GM18507 (cell line): Measurements from ENCODE around the gene MAD1L1.

Experiments used
- DNase-seq: peaks from one replicate; pipeline ENCODE4 v3.0.0; 2011; ENCODE audit warnings: low read depth; ENCODE audit not compliant: insufficient read length; ENCODE audit errors: extremely low spot score
- FAIRE-seq: peaks from 2 replicates; lab custom pipeline; 2011; peaks lifted over from hg19 to GRCh38; lab: Jason Lieb, UNC

MAD1L1 gene

DNA sequence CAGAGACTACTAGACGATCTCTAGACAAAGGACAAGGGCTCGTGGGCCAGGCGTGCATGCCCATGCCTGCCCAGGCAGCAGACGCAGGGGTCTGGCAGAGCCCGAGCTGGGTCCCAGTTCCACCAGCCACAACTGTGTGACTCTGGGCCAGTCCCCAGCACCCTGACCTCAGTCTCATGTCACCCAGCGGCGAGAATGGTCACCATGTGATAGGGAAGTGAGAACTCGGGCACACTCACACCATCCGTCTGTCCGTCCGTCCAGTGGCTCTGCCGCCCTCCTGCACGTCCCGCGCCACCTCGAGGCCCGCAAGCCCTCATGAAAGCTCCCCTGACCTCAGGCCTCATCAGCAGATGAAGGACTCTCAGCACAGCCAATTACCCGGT is 282.7 kb downstream of the MAD1L1 start:
- DNase-seq: no peak
- no peak for FAIRE-seq

DNA sequence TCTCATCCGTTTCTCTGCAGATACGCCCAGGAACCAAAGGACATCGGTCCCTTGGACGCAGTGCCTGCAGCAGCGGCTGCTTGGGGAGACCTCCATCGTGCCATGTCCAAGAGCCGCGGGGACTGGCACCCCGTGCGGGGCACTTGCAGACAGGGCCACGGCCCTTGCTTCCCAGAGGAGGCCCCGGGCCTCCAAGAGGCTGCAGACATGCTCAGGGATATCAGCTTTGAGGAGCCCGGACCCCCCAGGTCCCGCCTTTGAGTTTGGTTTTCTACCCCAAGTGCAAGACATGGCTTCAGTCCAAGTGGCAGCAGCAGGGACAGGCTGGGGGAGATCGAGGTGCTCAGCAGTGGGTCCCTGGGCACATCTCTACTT is 283.1 kb downstream of the MAD1L1 start:
- no peak for FAIRE-seq
- DNase-seq: no peak

DNA sequence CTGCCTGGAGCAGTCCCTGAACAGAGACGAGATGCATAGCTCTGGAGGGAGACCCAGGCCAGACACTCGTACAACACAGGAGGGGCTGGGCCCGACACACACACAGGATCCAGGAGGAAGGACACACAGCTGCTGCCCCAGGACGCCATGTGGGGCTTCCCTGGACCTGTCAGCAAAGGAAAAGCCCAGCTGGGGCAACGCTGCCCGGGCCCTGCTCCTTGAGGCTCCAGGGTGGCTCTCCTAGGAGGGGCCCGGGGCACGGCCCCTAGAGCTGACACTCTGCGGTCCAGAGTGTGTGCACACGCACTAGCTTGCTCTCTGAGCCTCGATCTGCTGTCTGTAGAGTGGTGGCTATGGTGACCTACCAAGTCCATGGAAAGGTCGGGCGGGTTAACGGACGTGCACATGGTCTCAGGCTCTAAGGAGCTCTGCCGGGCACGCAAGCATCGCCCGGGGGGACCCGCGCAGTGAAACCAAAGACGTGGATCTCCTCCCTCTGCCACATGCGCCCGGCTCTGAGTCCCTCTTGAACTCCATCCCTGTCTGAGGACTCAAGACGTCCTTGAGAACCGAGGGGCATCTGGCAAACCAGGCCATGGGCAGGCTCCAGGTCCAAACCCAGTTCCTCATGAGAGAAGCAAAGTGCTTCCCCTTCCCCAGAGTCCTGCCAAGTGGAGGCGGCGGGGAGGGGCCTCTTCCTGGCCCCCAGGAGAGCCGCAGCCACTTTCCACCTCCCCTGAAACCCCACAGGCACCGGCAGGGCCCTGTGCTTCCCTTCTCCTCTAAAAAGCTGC is 283.7 kb downstream of the MAD1L1 start:
- DNase-seq (no peak), FAIRE-seq (no peak)

DNA sequence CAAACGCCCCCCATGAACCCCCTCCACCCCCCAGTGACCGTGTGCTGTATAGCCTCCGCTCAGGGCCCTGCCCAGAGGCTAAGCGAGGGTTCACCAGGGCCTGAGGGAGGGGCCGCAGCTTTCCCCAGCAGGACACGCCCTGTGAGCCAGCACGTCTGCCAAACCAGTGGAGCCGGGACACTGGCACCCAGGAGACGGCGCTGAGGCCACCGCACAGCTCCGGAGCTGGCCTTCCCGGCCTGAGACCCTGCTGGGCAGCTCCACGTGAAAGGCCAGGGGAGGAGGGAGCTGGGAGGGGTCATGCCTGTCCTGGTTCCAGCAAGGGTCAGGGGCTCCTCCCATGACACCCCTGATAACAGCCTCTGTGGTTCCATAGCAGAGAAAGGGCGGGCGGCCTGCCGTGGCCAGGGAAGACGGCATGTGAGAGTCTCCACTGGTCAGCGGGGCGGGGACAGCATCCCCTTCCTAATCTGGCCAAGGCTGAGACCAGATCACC is 284.4 kb downstream of the MAD1L1 start:
- DNase-seq: no peak
- no peak for FAIRE-seq

DNA sequence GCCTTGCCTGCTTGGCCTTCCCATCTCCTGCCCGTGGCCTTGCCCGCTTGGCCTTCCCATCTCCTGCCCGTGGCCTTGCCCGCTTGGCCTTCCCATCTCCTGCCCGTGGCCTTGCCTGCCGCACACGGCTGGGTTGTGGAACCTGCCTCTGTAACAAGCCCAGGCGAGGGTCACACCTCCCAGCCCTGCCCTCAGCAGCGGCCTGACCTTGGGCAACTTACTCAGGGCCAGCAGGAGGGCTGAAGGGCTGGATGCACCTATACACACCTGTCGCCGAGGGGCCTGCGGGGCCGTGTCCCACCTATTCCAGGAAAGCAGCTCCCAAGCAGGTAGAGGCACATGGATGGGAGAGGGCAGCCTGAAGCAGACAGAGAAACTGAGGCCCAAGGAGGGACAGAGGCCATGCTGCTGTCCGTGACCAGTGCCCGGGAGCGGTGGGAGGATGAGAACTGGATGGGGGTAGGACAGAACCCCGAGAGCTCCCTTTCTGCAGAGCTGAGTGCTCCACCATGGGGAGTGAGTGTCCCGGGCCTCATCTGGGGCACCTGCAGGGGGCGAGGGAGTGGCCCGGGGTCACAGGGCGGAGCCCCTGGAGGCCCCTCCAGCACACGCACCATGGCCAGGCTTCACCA is 285.0 kb downstream of the MAD1L1 start:
- FAIRE-seq: no peak

DNA sequence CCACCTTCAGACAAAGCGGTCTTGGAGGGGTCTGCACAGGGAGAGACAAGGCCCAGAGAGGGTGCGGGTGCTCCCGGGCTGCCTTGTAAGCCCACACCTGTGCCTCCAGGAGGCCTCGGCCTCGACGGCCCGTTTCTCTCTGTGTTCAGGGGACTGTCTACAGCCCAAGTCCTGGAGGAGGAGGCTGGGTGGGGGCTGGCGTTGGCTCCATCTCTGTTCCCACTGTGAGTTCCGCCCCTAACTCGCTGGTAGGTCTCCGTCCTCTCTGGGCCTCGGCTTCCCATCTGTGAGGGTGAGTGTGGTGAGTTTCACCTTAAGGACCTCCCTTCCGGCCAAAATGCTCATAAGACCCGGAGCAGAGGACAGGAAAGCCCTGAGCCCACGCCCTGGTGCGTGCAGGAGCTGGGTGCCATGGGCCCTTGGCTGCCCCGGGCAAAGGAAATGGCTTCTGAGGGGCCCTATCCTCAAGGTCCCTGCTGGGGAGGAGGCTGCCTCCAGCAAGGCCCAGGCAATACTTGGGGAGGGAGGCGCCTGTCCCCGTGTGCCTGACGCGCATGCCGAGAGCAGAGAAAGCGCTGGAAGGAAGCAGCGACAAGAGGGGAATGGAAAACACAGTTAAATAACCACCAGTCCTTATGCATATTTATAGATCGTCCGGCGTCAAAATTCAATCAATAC is 285.8 kb downstream of the MAD1L1 start:
- no peak for DNase-seq
- FAIRE-seq: no peak

More for the DNA sequence above, 285.0 kb downstream of the MAD1L1 start:
- no peak for DNase-seq

DNA sequence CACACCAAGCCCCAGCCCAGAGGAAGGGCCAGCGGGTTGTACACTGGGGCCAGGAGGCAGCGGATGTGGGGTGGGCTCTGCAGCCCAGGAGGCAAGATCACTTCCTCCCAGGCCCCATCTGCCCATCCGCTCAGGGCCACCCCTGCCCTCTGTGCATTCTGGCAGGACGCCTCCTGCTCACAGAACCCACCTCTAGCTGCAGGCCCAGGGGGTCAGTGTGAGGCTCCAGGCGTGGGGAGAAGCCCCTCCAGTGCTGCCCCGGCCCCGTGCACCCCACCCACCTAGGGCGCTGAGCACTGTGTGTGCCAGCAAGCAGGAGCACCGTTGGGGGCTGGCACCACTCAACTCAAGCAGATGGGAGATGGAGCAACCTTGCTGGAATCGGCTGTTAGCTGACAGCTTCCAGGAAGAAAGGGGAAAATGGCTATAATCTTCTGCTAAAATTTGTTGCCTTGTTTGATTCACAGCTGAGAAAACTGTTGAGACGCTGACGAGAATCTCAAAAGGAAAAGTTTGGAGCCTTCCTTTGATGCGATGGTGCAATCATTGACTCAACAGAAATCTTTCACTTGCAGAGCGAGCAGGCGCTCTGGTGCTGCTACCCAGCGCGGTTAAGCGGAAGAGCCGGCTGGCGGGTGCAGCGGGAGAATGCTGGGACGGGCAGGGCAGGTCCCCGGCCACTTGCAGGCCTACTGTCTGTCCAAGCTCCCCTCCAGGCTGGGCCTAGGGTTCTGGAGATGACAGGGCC is 286.5 kb downstream of the MAD1L1 start:
- no peak for FAIRE-seq

DNA sequence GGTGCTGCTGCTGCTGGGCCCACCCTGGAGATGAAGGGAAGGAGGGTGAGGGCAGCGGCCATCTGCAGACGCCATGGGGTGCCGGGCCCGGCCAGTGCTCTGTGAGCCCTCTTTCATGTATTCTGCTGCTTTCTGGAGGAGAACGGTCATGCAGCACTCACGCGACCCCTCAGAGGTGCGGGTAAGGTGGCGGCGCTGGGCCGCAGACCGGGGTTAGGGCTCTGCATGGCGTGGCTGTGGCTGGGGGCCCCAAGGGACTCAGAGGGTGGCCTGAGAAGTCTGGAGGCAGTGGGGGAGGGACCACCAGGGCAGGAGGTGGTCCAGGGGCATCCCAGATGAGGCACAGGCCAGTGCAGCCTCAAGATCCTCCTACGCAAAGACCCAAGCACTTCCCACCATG is 287.2 kb downstream of the MAD1L1 start:
- FAIRE-seq (no peak), DNase-seq (no peak)

More for the DNA sequence above, 286.5 kb downstream of the MAD1L1 start:
- DNase-seq: no peak

DNA sequence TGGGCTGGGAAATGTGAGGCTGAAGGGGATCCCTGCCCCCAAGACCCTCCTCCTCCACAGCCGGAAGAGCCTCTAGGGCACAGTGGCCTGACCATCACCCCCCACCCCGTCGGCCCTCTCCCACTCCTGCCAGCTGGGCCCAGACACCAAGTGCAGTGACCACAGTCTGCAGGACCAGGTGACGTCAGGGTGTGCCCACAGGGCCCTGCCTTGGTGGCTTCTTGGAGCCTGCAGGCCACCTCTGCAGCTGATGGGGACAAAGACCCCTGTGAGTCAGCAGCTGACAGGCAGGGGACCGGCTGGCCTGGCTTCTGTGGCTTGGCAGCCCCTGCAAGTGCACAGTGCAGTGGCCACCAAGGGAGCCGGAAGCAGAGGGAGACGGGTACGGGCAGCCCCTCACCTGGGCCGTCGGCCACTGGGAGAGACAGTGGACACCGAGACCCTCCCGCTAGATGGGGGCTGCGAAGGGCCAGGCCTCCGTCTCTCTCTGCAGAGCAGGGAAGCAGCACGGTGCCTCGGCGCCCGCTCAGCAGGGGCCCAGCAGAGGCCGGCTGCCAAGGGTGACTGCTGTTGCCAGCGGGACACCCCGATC is 288.0 kb downstream of the MAD1L1 start:
- FAIRE-seq (no peak), DNase-seq (no peak)

DNA sequence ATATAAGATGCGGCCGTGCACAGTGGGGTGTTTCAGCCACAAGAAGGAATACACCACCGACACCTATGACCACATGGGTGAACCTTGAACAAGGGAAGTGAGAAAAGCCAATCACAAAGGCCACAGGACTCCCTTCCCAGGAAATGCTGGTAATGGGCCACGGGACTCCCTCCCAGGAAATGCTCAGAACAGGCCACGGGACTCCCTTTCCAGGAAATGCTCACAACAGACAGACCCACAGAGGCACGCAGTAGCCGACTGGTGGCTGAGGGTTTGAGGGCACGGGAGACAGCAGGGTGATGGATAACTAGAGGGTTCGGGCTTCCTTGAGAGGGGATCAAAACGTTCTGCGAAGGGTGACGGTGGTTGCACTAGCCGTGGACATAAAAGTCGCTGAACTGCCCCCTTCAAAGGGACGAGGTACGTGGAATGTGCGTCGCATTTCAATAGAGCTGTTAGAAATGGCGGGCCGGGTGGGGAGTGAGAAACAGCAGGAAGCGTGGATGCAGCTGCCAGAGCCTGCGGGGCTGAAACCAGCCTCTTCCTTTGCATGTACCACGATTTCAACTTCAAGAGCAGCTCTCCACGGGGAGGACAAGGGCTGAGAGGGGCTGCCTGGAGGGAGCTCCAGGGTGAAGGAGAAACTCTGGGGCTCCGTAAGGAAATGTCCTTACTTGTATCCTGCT is 288.7 kb downstream of the MAD1L1 start:
- FAIRE-seq: no peak
- no peak for DNase-seq

DNA sequence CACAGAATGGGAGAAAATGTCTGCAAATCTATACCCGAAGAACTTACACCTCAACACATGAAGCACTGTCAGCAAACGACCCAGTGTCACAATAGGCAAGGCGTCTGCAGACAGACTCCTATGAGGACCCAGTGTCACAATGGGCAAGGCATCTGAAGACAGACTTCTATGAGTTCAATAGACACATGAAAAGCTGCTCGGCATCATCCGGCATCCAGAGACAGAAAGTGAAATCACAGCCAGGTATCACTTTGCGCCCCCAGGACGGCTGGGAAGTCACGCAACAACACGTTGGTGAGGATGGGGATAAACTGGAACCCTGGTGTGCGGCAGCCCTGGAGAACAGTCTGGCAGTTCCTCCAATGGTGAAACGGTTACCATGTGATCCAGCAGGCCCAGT is 289.4 kb downstream of the MAD1L1 start:
- FAIRE-seq (no peak), DNase-seq (no peak)

DNA sequence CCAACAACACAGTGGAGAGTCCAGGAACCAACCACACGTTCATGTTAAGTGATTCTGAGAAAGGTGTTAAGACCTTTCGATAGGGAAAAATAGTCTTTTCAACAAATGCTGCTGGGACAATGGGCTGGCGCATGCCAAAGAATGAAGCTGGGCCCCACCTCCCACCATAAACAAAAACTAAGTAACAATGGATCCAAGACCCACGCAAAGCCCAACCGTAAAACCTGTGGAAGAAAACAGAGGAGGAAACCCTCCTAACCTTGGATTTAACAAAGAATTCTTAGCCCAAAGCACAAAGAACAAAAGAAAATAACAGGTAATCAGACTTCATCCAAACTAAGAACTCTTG is 289.8 kb downstream of the MAD1L1 start:
- FAIRE-seq: no peak

DNA sequence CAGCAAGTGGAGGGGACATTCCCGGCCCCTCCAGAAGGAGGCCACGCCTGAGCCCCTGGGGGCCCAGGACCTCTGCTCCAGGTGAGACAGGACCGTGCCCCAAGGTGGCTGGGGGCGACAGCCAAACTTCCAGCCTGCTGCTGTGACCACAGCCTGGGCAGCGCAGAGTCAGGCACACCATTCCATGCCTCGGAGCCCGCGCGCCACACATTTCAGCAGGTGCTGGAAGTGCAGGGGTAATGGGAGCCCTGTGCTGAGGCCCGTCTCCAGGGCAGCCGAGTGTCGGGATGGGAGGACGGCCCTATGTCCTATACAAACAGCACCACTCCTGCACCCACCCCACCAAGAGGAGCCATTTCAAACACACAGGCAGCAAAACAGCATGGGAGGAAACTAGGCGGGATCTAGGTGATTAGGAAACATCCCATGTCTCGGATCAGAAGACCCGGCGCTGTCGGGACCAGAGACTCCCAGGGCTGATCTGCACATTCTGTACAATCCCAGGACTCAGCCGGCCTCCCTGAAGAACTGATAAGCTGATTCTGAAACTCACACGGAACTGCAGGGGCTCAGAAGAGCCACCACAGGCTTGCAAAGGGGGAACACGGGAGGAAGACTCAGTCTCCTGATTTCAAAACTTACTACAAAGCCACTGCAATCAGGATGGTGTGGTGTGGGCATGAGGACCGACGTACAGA is 290.4 kb downstream of the MAD1L1 start:
- FAIRE-seq (no peak), DNase-seq (no peak)

More for the DNA sequence above, 289.8 kb downstream of the MAD1L1 start:
- DNase-seq: no peak

DNA sequence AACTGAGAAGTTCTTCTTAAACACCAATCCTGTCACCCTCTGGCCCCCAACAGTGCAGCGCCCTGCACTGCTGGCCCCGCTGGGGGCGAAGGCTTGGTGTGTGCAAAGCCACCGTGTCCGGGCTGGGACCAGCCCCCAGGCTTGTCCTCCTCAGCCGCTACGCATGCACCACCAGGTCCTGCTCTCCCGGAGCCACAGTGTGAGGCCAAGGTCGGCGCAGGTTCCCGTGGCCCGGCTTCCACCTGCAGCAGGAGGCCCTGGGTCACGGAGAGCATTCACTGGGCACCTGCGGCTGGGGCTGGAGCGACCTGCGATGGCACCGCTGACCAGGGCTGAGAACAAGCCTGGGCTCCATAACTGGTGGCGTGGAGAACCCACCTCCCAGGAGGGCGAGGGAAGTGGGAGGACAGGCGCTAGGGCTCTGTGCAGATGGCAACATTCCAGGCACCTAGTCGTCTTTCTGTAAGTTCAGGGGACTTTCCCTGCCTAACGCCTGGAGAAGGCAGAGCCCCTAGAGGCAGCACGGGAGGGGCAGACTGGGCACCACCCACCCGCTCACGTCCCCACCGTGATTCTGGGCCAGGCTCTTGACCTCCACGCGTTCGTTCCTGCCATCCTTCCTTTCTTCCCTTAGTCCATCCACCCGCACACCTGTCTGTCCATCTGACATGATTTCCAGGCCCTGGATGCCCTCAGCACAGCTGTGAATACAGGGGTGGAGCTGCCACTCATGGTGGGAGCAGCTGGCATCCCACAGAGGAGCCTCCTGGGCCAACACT is 291.1 kb downstream of the MAD1L1 start:
- DNase-seq (no peak), FAIRE-seq (no peak)

DNA sequence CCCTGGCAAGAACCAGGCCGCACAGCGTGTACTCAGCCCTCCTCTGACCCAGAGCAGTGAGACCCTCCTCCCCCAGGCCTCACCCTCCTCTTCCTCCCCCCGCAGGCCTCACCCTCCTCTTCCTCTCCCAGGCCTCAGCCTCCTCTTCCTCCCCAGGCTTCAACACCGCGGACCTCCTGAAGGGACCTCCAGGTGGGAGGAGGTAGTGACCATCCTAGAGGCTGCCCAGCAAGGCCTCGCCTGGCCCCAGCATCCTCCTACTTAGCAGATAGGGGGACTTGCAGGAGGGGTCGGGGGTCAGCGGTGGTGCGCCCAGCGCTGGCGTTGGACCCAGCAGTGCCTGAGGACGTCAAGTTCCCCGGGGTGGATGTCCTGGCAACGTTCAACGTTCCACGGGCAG is 291.9 kb downstream of the MAD1L1 start:
- no peak for FAIRE-seq
- DNase-seq: no peak

DNA sequence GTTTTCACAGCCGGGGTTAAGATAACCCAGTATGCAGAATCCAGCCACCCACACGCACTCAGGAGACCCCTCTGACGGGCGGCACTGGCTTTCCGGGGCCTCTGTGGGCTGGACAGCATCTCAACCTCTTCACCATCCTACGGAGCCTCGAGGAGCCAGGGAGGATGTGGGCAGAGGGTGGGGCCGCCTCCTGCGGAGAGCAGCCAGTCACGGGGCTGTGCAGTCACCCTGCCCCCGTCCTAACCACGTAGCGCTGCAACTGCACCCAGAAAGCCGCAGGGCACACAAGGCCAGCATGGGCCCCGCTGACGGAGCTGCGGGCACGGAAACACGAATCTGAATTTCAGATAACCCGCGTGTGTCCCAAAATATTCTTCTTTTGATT is 292.4 kb downstream of the MAD1L1 start:
- DNase-seq (peak; percentile 78), FAIRE-seq (peak; percentile 96)

DNA sequence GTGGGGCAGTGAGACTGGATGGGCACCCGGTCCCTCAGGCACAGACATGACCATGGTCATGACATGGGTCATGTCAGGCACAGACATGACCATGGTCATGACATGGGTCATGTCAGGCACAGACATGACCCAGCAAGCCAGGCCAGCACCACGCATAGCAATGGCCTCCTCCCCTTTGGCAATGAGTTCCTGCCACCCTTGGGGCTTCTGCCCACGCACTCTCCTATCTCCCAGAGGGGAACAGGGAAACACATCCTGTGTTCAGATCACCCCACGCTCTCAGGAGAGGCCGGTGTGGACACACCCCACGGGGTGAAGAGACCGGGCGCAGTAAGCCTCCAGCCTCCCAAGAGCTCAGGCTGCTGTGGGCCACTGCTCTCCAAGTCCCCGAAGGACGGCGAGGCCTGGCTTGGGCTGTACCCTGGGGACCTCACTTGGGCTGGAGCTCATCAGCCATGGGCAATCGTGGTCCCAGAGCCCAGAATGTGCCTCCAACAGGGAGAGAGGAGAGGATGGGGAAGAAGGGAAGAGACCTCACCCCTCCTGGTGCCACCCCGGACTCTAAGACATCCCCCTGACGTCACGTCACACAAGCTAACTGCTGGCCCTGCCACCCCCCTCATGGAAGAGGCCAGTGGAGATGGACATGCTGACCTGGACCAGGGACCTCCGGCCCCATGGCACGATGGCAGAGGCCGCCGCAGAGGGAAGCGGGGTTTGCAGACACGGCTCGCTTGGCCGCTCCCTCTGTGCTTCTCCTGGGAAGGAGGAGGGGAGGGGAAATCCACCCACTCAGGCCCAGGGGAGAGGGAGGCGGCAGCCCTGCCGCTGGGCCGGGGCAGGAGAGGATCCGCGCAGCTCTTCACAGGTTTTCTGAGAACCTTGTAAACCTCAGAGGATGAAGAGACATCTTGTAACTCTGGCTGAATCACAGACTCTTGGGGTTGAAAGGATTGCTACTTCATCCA is 293.0 kb downstream of the MAD1L1 start:
- DNase-seq (no peak), FAIRE-seq (no peak)
